ENCODE measurements around the gene GADL1.

- TF ChIP-seq CTCF (optimal IDR thresholded peaks at IDR 0.05 in 1 of 3, IDR thresholded peaks at IDR 0.05 in 1 of 3, conservative IDR thresholded peaks at IDR 0.05 in 1 of 3; ENCODE audit: extremely low read depth in 1 of 3, insufficient read depth in 2 of 3, low read length in 3 of 3) (no peak), EZH2 (IDR thresholded peaks at IDR 0.05; ENCODE audit: low read length) (no peak)
These were observed 10.5 kb upstream of the GADL1 start for GRCh38 chr3:30904996-30905395.
